Umbilical cord (tissue), 2 donors: Measurements from ENCODE around the gene ZFYVE1. TPM values are rescaled to one million over a fixed set of nuclear protein-coding genes. Genes with fewer than 3 reads are reported as not detected.
"Not testable (repeated sequence)": the region's sequence is repeated elsewhere in the genome, so short reads cannot be mapped to it uniquely, and the experiment has no call there.

Experiments used
- DNase-seq: peaks from one replicate; pipeline ENCODE4 v3.0.0-alpha.2; 2015; ENCODE audit warnings: low spot score
- total RNA-seq: library from RNA; depleted of rRNA; stranded (reverse); fragments of >200 nt; gene quantifications from one replicate; pipeline ENCODE4 v1.2.3, GENCODE V29; 2014; ENCODE audit warnings: low replicate concordance; ENCODE audit not compliant: insufficient read depth

Gene ZFYVE1, protein sequence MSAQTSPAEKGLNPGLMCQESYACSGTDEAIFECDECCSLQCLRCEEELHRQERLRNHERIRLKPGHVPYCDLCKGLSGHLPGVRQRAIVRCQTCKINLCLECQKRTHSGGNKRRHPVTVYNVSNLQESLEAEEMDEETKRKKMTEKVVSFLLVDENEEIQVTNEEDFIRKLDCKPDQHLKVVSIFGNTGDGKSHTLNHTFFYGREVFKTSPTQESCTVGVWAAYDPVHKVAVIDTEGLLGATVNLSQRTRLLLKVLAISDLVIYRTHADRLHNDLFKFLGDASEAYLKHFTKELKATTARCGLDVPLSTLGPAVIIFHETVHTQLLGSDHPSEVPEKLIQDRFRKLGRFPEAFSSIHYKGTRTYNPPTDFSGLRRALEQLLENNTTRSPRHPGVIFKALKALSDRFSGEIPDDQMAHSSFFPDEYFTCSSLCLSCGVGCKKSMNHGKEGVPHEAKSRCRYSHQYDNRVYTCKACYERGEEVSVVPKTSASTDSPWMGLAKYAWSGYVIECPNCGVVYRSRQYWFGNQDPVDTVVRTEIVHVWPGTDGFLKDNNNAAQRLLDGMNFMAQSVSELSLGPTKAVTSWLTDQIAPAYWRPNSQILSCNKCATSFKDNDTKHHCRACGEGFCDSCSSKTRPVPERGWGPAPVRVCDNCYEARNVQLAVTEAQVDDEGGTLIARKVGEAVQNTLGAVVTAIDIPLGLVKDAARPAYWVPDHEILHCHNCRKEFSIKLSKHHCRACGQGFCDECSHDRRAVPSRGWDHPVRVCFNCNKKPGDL
- total RNA-seq: 10.6 TPM

- DNase-seq: peak; percentile 100
Observed at GRCh38 chr14:73026845-73027542, at the start of gene ZFYVE1. ZFYVE1 (minus strand) TSS chr14:73027106; CDS start chr14:73024508, 2,598 bp downstream.

- DNase-seq: no peak
Observed at GRCh38 chr14:73069585-73069984, 42.7 kb upstream of the ZFYVE1 start.

- DNase-seq: peak; percentile 65
Observed at GRCh38 chr14:73058922-73059673, 32.2 kb upstream of the ZFYVE1 start.

- peak; percentile 99 for DNase-seq
Observed at GRCh38 chr14:73058224-73058921, 31.5 kb upstream of the ZFYVE1 start, which contains the start of gene RBM25. RBM25 (plus strand) TSS chr14:73058534; CDS start chr14:73071642, 13,108 bp downstream.

DNA sequence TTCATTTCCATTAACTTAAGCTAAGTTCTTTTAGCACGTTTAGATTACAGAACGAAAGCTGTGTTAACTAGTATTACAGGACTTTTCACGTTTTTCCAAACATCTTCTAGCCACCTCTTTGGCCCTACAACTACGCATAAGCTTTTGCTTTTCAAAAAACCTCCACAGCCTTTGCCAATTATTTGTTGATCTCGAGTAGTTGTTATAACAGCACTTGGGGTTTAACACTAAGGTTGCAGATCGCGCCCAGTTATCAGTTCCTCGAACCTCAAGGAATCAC is 31.0 kb upstream of the ZFYVE1 start:
- no peak for DNase-seq

DNA sequence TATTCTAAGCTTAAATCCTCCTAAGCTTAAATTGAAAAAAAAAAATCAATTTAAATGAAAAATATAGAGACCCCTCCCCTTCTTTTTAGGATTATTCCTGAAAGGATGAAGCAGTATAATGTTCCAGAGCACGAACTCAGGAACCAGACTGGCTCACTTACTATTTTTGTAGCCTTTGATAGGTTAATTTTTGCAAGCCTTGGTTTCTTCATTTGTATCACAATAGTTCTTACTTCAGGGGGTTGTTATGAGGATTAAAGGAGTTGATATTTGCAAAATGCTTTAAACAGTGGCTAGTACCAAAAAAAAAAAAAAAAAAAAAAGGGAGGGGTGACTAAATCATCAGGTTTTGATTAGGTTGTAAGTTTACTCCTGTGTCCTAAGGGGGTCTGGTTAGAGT is 28.3 kb upstream of the ZFYVE1 start:
- DNase-seq: no peak

- DNase-seq: peak; percentile 9
Observed at GRCh38 chr14:73049428-73049827, 22.5 kb upstream of the ZFYVE1 start.

DNA sequence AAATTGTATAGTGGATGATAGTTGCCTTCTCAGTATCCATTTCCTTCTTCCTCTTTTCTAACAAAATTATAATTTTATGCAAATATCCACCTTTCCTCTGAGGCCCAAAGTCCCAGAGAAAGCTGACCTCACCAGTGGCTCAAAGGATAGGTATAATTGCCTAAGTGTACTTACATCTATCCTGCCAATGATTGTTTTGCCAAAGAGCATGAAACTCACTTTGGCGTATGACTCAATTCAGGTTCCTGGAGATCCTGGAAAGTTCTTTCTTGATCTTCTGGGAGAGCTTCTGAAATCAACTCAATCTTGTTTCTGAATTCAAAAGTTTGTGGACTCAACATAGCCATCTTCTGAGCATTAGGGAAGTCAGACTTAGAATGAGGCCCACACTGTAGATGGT is 20.9 kb upstream of the ZFYVE1 start:
- DNase-seq: no peak

DNA sequence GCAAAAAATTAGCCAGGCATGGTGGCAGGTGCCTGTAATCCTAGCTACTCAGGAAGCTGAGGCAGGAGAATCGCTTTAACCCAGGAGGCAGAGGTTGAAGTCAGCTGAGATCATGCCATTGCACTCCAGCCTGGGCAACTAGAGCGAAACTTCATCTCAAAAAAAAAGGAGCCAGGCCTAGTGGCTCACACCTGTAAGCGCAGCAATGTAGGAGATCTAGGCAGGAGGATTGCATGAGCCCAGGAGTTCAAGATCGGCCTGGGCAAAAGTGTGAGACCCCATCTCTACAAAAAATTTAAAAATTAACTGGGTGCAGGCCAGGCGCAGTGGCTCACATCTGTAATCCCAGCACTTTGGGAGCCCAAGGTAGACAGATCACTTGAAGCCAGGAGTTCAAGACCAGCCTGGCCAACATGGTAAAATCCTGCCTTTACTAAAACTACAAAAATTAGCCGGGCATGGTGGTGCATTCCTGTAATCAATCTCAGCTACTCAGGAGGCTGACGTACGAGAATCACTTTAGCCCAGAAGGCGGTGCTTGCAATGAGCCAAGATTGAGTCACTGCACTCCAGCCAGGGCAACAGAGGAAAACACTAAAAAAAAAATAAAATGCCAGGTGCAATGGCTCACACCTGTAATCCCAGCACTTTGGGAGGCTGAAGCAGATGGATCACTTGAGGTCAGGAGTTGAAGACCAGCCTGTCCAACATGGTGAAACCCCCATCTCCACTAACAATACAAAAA is 10.0 kb upstream of the ZFYVE1 start:
- DNase-seq: not testable (repeated sequence)

- no peak for DNase-seq
Observed at GRCh38 chr14:73027984-73028383, 1.1 kb upstream of the ZFYVE1 start.

- no peak for DNase-seq
Observed at GRCh38 chr14:73027546-73027945, 640 bp upstream of the ZFYVE1 start.

DNA sequence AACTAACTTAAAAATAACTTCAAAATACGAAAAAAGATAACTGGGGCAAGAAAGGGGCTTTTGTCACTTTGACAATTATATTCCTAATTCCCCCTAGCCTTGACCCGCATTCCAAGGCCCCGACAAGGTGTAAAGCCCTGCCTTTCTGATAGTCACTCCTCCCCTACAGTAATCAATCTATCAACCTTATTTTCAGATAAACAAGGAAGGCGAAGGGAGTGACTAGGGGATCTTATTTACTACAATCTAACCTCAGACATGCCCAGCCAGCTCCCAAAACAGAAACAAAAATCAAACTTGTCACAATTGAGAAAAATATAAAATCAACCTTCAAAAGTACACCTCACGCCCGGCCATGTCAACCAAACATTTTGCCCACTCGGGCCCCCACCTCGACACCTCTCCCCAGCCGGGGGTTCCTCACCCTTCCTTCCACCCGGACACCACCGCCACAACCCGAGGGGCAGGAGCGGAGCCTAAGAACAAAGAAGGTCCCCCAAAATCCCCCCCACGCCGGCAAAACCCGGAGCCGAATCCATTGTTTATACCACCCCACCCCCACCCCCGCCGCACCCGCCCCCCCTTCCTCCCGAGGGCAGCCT is 562 bp downstream of the ZFYVE1 start:
- no peak for DNase-seq

DNA sequence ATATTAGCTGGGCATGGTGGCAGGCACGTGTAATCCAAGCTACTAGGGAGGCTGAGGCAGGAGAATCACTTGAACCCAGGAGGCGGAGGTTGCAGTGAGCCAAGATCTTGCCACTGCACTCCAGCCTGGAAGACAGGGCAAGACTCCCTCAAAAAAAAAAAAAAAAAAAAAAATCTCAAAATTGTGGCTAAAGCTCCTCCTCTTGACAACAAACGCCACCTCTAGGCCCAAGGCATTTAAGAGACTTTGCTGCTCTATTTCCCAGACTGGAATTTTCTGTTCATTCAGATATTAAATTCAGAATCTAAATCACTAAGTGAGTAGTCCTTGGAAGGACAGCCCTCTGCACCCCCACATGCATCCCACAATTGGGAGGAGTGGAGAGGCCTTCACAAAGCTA is 1.4 kb downstream of the ZFYVE1 start:
- peak; percentile 9 for DNase-seq

DNA sequence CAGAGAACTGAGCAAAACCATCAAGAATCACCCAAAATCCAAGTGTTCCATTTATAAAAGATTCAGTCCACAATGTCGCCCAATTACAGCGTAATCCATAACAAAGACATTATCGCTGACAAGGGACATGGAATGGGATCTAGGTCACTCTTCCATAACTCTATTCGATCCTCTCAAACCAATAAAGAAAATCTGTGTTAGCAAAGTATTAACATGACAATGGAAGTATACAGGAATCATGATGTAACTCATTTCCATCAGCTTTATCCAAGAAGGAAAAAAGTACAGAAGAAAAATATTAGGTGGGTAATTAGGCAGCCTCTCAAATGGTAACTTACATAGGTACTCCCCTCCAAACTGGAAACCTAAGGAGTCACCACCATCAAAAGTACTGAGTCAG is 4.9 kb downstream of the ZFYVE1 start:
- no peak for DNase-seq

- not testable (repeated sequence) for DNase-seq
Observed at GRCh38 chr14:73016011-73016410, 10.9 kb downstream of the ZFYVE1 start.

- not testable (repeated sequence) for DNase-seq
Observed at GRCh38 chr14:73015552-73015951, 11.4 kb downstream of the ZFYVE1 start.

- peak; percentile 6 for DNase-seq
Observed at GRCh38 chr14:73014105-73014504, 12.8 kb downstream of the ZFYVE1 start.

- DNase-seq: not testable (repeated sequence)
Observed at GRCh38 chr14:73011189-73011588, 15.7 kb downstream of the ZFYVE1 start.

DNA sequence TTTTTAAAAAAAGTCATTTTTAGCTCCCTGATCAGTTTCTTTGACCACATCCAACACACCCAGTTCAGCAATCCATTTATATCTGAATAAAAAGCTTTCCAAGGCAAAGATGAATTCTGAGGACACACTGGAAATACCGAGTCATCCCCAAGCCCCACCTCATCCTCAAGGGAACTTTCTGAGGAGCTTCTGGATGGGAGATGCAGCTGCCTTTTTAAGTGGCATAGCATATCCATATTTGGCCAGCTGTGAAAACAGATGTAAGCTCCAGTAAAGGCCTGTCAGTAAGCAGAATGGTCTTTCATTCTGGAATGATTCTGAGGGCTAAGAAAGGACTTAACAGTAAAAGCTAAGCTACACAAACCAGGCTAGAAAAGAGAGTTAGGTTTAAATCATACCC is 18.4 kb downstream of the ZFYVE1 start:
- DNase-seq: peak; percentile 90

DNA sequence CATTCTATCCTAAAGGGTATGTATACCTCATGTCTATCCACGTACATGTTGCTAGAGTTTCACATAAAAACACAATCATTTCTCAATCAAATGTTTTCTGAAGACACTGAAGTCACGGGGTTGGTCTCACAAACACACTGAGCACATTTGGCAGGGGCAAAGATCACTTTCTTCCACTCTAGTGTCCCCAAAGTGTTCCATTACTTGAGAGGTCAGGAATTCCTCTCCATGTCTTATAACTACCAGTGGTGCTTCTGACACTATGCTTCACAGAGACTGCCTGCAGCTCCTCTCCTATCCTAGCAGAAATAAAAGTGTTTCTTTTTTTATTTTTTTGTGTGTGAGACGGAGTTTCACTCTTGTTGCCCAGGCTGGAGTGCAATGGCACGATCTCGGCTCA is 19.1 kb downstream of the ZFYVE1 start:
- no peak for DNase-seq
